Urothelium cell line (cell line): Measurements from ENCODE around the gene ESPN.
"Not testable (repeated sequence)": the region's sequence is repeated elsewhere in the genome, so short reads cannot be mapped to it uniquely, and the experiment has no call there.

ENCODE experiments used
- DNase-seq: peaks from one replicate; pipeline ENCODE4 v3.0.0; 2011; ENCODE audit warnings: low spot score, mixed read lengths
- FAIRE-seq: peaks from 2 replicates; lab custom pipeline; 2011; peaks lifted over from hg19 to GRCh38; lab: Jason Lieb, UNC

ESPN gene, protein sequence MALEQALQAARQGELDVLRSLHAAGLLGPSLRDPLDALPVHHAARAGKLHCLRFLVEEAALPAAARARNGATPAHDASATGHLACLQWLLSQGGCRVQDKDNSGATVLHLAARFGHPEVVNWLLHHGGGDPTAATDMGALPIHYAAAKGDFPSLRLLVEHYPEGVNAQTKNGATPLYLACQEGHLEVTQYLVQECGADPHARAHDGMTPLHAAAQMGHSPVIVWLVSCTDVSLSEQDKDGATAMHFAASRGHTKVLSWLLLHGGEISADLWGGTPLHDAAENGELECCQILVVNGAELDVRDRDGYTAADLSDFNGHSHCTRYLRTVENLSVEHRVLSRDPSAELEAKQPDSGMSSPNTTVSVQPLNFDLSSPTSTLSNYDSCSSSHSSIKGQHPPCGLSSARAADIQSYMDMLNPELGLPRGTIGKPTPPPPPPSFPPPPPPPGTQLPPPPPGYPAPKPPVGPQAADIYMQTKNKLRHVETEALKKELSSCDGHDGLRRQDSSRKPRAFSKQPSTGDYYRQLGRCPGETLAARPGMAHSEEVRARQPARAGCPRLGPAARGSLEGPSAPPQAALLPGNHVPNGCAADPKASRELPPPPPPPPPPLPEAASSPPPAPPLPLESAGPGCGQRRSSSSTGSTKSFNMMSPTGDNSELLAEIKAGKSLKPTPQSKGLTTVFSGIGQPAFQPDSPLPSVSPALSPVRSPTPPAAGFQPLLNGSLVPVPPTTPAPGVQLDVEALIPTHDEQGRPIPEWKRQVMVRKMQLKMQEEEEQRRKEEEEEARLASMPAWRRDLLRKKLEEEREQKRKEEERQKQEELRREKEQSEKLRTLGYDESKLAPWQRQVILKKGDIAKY

DNA sequence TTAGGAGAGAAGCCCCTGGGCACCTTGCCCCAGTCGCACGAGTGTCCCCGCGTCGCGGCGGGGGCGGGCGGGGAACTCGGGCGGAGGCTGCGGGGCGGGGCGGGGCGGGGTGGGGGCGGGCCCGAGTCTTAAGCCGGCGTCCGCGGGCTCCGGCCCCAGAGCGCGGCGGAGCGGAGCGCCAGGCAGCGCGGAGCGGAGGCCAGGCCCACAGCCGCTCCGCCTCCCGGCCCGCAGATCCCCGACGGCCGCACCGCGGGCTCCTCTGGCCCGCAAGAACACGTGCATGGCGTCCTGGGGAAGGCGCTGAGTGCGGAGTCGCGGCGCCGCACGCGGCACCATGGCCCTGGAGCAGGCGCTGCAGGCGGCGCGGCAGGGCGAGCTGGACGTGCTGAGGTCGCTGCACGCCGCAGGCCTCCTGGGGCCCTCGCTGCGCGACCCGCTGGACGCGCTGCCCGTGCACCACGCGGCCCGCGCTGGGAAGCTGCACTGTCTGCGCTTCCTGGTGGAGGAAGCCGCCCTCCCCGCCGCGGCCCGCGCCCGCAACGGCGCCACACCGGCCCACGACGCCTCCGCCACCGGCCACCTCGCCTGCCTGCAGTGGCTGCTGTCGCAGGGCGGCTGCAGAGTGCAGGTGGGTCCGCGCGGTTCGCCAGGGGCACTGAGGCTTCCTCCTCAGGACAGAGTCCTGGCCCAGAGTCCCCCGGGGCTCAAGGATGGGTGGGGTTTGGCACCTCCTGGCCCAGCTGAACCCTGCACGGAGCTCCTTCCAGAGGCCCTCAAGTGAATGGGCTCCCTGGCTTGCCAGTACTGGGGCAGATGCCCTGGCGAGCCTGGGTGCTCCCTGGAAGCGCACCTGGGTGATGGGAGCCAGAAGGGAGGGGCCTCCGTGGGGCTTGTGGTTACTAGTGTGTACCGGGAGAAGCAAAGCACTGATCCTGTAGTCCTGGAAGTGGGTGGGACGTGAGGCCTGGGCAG, at the start of gene ESPN:
ESPN (plus strand) TSS at position 158 of the 975 bp plus-strand sequence; CDS start at position 338, 180 bp downstream.
- FAIRE-seq = no peak
- DNase-seq = no peak

DNA sequence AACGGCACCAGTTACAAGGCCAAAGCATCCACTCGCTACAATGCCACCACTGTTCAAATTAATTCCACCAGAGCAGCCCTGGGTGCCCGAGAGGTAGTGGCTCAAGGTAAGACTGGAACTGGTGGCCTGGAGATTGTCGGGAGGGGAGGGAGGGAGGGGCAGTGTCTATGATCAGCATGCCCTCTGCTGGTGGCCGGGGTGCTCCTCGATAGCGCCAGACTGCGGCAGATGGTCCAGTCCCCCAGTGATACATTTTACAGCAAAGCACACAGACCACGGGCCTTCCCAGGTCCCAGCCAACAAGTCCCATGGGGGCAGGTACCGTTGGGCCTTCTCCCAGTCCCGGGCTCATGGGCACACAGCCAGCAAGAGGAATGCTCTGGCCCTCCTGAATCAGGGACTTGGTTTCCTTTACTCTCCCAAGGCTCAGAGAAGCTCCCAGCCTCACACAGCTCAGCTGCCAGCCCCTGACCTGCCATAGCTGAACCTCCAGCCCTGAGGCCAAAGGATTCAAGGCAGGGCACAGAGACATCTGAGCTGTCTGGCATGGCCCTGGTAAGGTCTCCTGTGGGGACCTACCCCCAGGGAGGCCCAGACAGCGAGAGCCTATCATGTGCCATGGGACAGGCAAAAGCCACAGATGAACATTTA, 46.4 kb upstream of the ESPN start:
- DNase-seq (no peak), FAIRE-seq (no peak)

DNA sequence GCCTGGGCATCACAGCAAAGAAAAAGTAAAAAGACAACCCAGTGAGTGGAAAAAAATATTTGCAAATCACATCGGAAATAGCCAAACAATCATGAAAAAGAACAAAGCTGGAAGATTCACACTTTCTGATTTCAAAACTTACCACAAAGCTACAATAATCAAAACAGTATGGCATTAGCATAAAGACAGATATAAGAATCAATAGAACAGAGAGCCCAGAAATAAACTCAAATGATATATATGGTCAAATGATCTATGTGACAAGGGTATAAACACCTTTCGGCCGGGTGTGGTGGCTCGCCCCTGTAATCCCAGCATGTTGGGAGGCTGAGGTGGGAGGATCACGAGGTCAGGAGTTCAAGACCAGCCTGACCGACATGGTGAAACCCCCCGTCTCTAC, 44.5 kb upstream of the ESPN start:
- DNase-seq (no peak), FAIRE-seq (no peak)

DNA sequence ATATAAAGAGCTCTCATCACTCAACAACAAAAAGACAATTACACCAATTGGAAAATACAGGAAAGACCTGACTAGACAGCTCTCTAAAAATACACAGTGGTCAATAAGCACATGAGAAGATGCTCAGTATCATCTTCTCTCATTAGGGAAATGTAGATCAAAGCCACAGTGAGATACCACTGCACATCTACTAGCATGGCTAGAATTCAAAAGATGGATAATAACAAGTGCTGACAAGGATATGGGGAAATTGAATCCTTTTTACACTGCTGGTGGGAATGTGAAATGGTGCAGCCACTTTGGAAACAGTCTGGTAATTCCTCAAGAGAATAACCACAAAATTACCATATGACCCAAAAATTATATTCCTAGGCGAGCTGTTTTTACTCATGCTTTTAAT, 40.4 kb upstream of the ESPN start:
- DNase-seq (no peak), FAIRE-seq (no peak)

DNA sequence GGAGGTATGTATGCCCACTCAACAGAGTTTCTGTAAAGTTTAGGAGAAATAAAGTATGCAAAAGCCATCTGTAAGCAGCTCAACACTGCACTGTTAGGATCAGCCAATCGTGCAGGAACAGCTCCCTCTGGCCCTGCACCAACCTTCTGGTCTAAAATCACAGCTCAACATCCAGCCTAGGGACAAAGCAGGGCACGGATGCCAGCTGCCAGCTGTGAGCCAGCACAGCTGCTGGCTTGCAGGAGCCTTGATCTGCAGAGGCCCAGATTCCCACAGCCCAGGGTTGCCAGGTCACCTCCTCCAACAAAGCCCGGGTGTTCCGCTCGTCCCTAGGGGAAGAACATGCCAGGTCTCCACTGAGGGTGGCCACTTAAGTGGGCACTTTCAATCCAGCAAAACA, 39.6 kb upstream of the ESPN start:
- no peak for DNase-seq

DNA sequence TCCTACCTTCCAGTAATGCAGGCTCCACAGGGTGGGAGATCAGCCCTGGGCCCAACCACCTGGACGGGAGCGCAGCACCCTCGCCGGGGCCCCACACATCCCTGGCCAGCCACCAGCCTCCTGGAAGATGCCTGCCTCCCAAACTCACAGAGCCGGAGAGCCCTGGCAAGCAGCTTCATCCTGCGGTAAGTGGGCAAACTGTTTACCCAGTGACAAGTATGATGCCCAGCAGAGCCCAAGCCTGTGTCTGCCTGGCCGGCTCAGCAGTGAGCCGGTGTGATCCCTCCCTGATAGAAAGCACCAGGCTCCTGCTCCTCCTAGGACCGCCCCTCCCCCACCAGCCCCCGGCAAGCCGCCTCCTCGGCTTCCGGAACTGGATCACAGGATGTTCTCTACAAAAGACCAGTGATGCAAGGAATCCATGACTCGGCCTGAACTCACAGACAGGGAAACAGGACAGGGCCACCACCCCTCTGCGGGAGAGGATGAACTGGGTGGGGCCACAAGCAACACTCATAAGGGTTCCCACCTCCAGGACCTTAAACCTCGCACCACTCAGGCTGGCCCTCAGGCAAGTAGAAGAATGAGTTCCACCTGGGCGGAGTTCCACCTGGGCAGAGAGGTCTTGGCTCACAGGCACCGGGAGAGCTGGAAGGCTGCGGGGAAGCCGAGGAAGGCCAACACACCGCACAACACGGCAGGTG, 38.9 kb upstream of the ESPN start:
- peak; percentile 48 for DNase-seq
- no peak for FAIRE-seq

More for the DNA sequence above, 39.6 kb upstream of the ESPN start:
- FAIRE-seq = no peak

DNA sequence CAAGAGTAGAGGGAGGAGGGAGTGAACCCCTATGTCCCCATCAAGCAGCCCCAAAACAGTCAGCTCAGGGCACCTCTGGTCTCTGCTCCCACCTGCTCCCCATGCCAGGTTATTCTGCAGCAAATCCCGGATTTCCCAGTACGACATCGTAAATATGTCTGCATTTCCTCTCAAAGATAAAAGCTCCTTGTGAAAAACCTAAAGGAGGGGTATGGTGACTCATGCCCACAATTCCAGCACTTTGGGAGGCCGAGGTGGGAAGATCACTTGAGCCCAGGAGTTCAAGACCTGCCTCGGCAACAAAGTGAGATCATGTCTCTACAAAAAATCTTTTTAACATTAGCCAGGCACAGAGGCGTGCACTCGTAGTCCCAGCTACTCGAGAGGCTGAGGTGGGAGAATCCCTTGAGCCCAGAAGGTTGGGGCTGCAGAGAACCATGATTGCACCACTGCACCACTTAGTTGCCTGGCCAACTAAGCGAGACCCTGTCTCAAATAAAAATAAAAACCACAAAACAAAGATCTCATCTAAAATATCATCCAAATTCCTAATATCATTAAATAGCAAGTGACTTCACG, 38.1 kb upstream of the ESPN start:
- DNase-seq (no peak), FAIRE-seq (no peak)

DNA sequence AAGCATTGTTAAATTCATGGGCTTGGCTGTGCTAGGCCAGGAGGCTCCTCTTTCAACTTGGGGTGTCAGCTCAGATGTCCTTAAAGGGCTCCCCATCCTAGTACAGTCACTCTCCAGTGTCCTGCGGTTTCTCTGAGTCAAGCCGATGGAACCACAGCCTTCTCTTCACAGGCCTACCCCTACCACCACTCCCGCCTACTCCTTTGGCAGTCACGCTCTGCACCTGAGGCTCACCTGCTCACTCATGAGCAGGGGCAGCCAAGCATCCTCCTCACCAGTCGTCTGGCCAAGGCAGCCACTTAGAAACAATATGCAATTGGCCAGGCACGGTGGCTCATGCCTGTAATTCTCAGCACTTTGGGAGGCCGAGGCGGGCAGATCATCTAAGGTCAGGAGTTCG, 34.6 kb upstream of the ESPN start:
- no peak for FAIRE-seq
- DNase-seq = no peak

DNA sequence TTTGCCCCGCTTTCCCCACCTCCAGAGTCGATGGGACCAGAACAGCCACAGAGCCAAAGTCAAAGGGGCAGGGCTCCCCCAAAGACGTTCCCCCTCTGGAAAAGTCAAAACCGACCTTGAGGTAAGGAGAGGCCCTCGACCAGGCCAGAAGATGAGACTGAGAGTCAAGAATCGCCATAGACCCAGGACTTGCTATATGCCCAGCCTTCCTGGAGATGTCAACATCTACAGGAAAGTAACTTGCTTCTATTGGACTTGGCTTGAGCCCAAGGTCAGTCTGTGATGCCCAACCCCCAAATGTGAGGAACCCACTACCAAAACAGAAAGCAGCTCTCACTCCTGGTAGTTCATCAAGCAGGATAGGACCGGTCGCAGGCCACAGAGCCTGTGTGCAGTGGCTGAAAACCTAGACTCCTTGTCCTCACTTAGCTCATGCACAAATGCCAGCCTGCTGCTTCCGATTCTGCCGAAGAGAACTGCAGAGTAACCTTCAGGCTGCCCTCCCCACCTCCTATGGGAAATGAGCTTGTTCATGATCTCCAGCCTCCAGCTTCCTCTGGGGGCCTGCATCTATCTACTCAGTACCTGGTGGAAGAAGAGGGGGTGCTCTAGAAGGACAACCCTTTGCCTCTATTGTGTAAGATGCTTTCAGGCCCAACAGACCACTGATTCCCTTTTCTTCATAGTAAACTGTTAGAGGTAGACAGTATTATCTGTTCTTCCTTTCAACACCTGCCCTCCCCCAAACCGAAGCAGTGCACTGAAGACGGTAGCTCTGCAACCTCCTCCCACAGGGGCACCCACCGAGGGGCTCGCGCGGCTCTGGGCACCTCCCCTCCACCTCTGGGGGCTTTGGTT, 32.4 kb upstream of the ESPN start:
- FAIRE-seq (no peak), DNase-seq (no peak)

DNA sequence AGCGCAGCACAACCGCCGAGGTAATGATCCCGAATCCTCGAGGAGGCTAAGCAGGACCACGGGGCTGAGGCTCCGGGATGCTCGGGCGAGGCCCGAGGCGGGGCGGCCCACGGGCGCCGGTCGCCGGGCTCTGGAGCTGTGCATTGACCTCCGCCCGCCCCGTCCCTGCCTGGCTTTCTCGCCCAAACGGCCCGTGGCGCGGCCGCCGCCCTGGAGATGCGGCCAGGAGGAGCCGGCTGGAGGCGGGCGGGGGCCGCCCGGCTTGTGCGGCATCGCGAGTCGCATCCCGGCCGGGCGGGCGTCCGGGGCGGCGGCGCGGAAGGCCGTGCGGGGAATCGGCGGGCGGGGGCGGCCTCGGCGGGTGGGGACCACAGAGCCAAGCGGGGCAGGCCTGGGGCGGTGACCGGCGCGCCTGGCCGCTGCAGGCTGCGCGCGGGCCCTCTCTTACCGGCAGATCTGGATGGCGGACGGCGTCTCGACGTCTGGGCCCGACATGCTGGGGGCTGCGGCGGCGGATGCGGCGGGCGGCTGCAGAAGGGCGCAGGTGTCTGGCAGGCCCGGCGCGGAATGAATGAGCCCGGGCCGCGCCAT, 31.7 kb upstream of the ESPN start:
- DNase-seq = no peak
- no peak for FAIRE-seq

DNA sequence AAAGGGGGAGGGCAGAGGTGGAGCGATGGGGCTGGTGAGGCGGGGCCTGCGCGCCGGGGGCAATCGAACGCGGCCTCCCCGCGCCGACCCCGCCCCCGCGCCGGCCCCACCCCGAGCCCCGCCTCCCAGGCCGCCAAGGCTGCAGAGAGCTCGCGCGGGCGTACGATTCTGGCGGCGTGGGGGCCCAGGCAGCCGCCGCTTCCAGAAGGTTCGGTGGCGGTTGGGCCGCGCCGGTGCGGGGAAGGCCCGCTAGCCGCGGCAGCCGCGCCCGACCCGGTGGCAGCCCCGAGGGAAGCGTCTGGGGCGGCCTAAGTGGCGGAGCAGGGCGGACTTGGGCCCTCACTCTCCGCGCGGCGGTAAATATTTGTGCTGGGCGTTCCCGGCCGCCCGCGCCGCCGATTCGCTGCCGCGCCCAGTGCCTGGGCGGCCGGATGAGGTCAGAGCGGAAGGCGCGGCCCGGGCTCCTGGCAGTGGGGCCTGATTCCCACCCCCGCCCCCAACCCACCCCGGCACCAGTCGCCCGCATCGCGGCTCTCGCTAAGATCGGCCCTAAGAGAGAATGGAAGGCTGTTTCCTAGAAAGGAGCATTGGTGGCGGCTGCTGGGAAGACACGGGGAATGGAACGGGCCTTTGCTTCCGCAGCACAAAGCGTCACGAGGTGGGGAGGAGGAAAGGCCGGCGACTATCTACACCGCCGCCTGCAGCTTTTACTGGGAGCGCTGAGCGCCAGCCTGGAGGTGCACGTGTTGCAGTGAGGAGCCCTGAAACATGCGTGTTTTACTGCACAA, 31.0 kb upstream of the ESPN start, which contains the start of gene ACOT7:
ACOT7 (minus strand) TSS at position 368 of the 788 bp plus-strand sequence. CDS start 368 bp downstream, outside the sequence.
- FAIRE-seq = no peak

DNA sequence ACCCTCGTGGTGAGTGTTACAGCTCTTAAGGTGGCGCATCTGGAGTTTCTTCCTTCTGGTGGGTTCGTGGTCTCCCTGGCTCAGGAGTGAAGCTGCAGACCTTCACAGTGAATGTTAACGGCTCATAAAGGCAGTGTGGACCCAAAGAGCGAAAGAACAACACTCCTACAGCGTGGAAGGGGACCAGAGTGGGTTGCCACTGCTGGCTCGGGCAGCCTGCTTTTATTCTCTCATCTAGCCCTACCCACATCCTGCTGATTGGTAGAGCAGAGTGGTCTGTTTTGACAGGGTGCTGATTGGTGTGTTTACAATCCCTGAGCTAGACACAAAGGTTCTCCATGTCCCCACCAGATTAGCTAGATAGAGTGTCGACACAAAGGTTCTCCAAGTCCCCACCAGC, 29.4 kb upstream of the ESPN start:
- DNase-seq, FAIRE-seq: not testable (repeated sequence)

More for the DNA sequence above, 31.0 kb upstream of the ESPN start, which contains the start of gene ACOT7:
- DNase-seq = peak; percentile 90

DNA sequence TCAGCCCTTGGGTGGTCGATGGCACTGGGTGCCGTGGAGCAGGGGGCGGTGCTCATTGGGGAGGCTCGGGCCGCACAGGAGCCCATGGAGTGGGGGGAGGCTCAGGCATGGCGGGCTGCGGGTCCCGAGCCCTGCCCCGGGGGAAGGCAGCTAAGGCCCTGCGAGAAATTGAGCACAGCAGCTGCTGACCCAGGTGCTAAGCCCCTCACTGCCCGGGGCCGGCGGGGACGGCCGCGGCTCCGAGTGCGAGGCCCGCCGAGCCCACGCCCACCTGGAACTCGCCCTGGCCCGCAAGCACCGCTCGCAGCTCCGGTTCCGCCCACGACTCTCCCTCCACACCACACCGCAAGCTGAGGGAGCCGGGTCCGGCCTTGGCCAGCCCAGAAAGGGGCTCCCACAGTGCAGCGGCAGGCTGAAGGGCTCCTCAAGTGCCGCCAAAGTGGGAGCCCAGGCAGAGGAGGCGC, 28.8 kb upstream of the ESPN start:
- FAIRE-seq = not testable (repeated sequence)

DNA sequence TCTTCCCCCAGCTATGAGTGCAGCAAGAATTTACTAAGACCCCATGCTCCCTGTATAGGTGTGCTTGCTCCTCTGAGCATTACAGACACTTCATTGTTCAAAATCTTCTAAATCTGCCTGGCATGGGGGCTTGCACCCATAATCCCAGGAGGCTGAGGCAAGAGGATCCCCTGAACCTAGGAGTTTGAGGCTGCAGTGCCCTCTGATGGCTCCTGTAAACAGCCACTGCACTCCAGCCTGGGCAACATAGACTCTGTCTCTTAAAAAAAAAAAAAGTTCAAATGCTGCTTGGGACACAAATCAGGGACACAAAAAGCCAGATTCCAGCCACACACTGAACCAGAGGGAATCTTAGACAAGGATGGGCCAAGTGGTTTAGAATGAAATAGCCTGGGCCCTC, 27.6 kb upstream of the ESPN start:
- DNase-seq (no peak), FAIRE-seq (no peak)

More for the DNA sequence above, 28.8 kb upstream of the ESPN start:
- DNase-seq = not testable (repeated sequence)

DNA sequence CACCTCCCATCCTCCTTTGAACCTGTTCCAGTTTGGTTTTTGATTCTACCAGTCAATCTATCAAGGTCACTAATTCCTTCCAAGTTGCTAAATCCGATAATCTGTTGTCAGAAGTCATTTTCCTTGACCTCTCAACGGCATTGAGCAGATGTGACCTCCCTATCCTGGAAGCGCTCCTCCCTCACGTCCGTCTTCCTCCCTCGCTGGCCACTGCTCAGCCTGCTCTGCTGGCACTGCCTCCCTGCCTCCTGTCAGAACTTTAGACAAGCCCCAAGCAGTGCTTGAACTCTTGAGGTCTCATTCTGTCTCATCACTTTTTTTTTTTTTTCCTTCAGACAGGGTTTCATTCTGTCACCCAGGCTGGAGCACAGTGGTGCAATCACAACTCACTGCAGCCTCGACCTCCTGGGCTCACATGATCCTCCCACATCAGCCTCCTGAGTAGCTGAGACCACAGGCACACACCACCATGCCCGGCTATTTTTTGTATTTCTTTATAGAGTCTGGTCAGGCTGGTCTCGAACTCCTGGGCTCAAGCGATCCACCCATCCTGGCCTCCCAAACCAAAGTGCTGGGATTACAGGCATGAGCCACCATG, 26.6 kb upstream of the ESPN start:
- no peak for FAIRE-seq
- DNase-seq = no peak

DNA sequence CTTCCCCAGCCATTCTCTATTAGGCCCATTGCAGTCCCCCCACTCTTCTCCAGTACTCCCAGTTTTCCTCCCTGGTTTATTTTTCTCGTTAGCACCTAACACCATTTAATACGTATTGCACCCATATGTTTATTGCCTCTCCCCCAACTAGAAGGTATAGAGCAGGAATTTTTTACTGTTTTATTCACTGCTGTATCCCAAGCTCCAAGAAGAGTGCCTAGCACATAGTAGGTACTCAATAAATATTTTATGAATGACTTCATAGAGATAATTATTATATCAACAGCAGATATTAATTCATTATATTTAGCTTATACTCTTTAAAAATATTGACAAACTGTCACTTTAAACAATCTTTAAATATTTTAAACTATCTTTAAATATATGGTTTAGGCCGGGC, 25.3 kb upstream of the ESPN start:
- DNase-seq (no peak), FAIRE-seq (no peak)
